Esophagus (tissue), 2 donors: ENCODE data around the gene KRTAP1-1. TPM values are rescaled to one million over a fixed set of nuclear protein-coding genes. Genes with fewer than 3 reads are reported as not detected.
"Not testable (repeated sequence)": the region's sequence is repeated elsewhere in the genome, so short reads cannot be mapped to it uniquely, and the experiment has no call there.

Experiments used
- H3K27ac ChIP-seq, 2 donors: one replicate each; pipeline ENCODE4 v1.5.1; 2013; ENCODE audit warnings: low read depth in 2 of 2, mild to moderate bottlenecking in 2 of 2, inconsistent platforms in 1 of 2, low read length in 1 of 2, moderate library complexity in 1 of 2
- H3K27me3 ChIP-seq, 2 donors: one replicate each; pipeline ENCODE4 v1.6.1; 2013; ENCODE audit warnings: low read length in 2 of 2, control low read depth in 1 of 2, mild to moderate bottlenecking in 1 of 2; ENCODE audit not compliant: insufficient read depth in 2 of 2, control insufficient read depth in 1 of 2
- H3K36me3 ChIP-seq, 2 donors: one replicate each; pipeline ENCODE4 v1.6.1; 2013; ENCODE audit warnings: low read length in 1 of 2; ENCODE audit not compliant: control insufficient read depth in 2 of 2, insufficient read depth in 2 of 2
- H3K4me1 ChIP-seq, 2 donors: one replicate each; pipeline ENCODE4 v1.6.1; 2013; ENCODE audit warnings: low read length in 1 of 2; ENCODE audit not compliant: control insufficient read depth in 2 of 2, insufficient read depth in 2 of 2
- H3K4me3 ChIP-seq, 2 donors: one replicate each; pipeline ENCODE4 v1.5.1; 2013; ENCODE audit warnings: low read length in 2 of 2, mild to moderate bottlenecking in 2 of 2, low read depth in 1 of 2, moderate library complexity in 1 of 2
- H3K9me3 ChIP-seq, 2 donors: one replicate each; pipeline ENCODE4 v1.6.1; 2013; ENCODE audit warnings: mild to moderate bottlenecking in 2 of 2, low read depth in 1 of 2, low read length in 1 of 2, moderate library complexity in 1 of 2; ENCODE audit not compliant: control insufficient read depth in 2 of 2, insufficient read depth in 1 of 2
- WGBS, 2 donors: extraction: QIAGEN DNeasy Blood & Tissue Kit; methylation state at CpG; one replicate each; pipeline ENCODE4 v1.1.7; 2013; 5-methylcytosine and 5-hydroxymethylcytosine counted together
- polyA plus RNA-seq, 2 donors: library from polyadenylated mRNA; stranded (reverse); fragments of 200-250 nt; gene quantifications; one replicate each; pipeline ENCODE4 v1.2.3, GENCODE V29; 2013
- donor health status: healthy with polysubstance abuse.
- donor health status: Bipolar disorder and iron deficiency.

Gene KRTAP1-1
- polyA plus RNA-seq, 2 donors: 0.04 to 0.16 TPM

GRCh38 chr17:41034346-41034935, 6.8 kb downstream of the KRTAP1-1 start, which contains the start of gene KRTAP1-3:
Gene KRTAP1-3, minus strand, starts transcription at chr17:41034874. Its CDS starts 53 bp downstream, at chr17:41034821.
- WGBS, 2 donors: 74 to 79% methylated on average over 9 to 10 of the region's 10 CpGs
- not testable (repeated sequence) for H3K36me3 ChIP-seq, H3K27ac ChIP-seq, H3K4me1 ChIP-seq, H3K9me3 ChIP-seq, H3K27me3 ChIP-seq, H3K4me3 ChIP-seq

GRCh38 chr17:41029633-41030245, 11.5 kb downstream of the KRTAP1-1 start, which contains the start of gene KRTAP1-4:
Gene KRTAP1-4, minus strand, starts transcription at chr17:41030195. Its CDS starts 117 bp downstream, at chr17:41030078.
- H3K4me1 ChIP-seq: peaks cover 0 to 14% of the 10 kb centered on the region in 2 donors
- no peaks in the 10 kb centered on the region for H3K36me3 ChIP-seq
- WGBS, 2 donors: 80 to 85% methylated on average over 12 of the region's 12 CpGs
- no peak within 1 kb of the TSS for H3K4me3 ChIP-seq
- H3K27me3 ChIP-seq: no peaks in the 10 kb centered on the region
- no peaks in the 10 kb centered on the region for H3K9me3 ChIP-seq
- no peak within 1 kb of the TSS for H3K27ac ChIP-seq

- Histone ChIP-seq H3K36me3 (no peaks in the 10 kb centered on the region), H3K9me3 (no peaks in the 10 kb centered on the region), H3K4me3 (no peak within 1 kb of the TSS), H3K4me1 (peaks cover 0 to 10% of the 10 kb centered on the region in 2 donors), H3K27me3 (peaks cover 0 to 2% of the 10 kb centered on the region in 2 donors), H3K27ac (no peak within 1 kb of the TSS)
- WGBS, 2 donors: 52 to 65% methylated on average over 9 of the region's 9 CpGs
These were observed 14.4 kb downstream of the KRTAP1-1 start, which contains the start of gene KRTAP1-5 for GRCh38 chr17:41026715-41027471. Gene KRTAP1-5, minus strand, starts transcription at chr17:41027208. Its CDS starts 53 bp downstream, at chr17:41027155.

GRCh38 chr17:41024697-41025096, 16.6 kb downstream of the KRTAP1-1 start:
- no peaks in the 10 kb centered on the region for H3K9me3 ChIP-seq
- no peak overlapping the region for H3K4me3 ChIP-seq
- no peak overlapping the region for H3K27ac ChIP-seq
- WGBS, 2 donors: 81 to 87% methylated on average over 3 of the region's 3 CpGs
- peaks cover 0 to 2% of the 10 kb centered on the region in 2 donors for H3K27me3 ChIP-seq
- H3K36me3 ChIP-seq: no peaks in the 10 kb centered on the region
- peaks cover 0 to 9% of the 10 kb centered on the region in 2 donors for H3K4me1 ChIP-seq

- Histone ChIP-seq H3K9me3 (no peaks in the 10 kb centered on the region), H3K36me3 (no peaks in the 10 kb centered on the region), H3K27ac (no peak overlapping the region), H3K4me3 (no peak overlapping the region), H3K27me3 (peaks cover 0 to 2% of the 10 kb centered on the region in 2 donors), H3K4me1 (no peaks in the 10 kb centered on the region)
These were observed 20.9 kb downstream of the KRTAP1-1 start for GRCh38 chr17:41020336-41020735.

- H3K4me3 ChIP-seq: no peak overlapping the region
- H3K9me3 ChIP-seq: no peaks in the 10 kb centered on the region
- no peaks in the 10 kb centered on the region for H3K4me1 ChIP-seq
- H3K27me3 ChIP-seq: peaks cover 0 to 2% of the 10 kb centered on the region in 2 donors
- no peaks in the 10 kb centered on the region for H3K36me3 ChIP-seq
- 94% methylated on average over 3 of the region's 3 CpGs for WGBS, 2 donors
- no peak overlapping the region for H3K27ac ChIP-seq
These were observed 21.8 kb downstream of the KRTAP1-1 start for GRCh38 chr17:41019415-41019814.

GRCh38 chr17:41018541-41018940, 22.7 kb downstream of the KRTAP1-1 start:
- Histone ChIP-seq H3K4me3 (no peak overlapping the region), H3K36me3 (no peaks in the 10 kb centered on the region), H3K9me3 (no peaks in the 10 kb centered on the region), H3K27me3 (peaks cover 0 to 2% of the 10 kb centered on the region in 2 donors), H3K4me1 (no peaks in the 10 kb centered on the region), H3K27ac (no peak overlapping the region)
- WGBS, 2 donors: 74 to 75% methylated on average over 3 of the region's 3 CpGs

GRCh38 chr17:41016578-41017215, 24.6 kb downstream of the KRTAP1-1 start:
- H3K4me1 ChIP-seq: no peaks in the 10 kb centered on the region
- no peak overlapping the region for H3K27ac ChIP-seq
- H3K9me3 ChIP-seq: no peaks in the 10 kb centered on the region
- H3K36me3 ChIP-seq: no peaks in the 10 kb centered on the region
- WGBS, 2 donors: 80 to 85% methylated on average over 13 of the region's 13 CpGs
- H3K4me3 ChIP-seq: no peak overlapping the region
- no peaks in the 10 kb centered on the region for H3K27me3 ChIP-seq

GRCh38 chr17:41015454-41015853, 25.8 kb downstream of the KRTAP1-1 start:
- Histone ChIP-seq H3K4me3 (no peak overlapping the region), H3K9me3 (no peaks in the 10 kb centered on the region), H3K27ac (no peak overlapping the region), H3K27me3 (no peaks in the 10 kb centered on the region), H3K36me3 (no peaks in the 10 kb centered on the region), H3K4me1 (no peaks in the 10 kb centered on the region)
- 73 to 77% methylated on average over 7 of the region's 7 CpGs for whole genome bisulfite sequencing, 2 donors
